Smooth muscle cell (in vitro differentiated cells): Measurements from ENCODE around the gene NTF3. TPM values are rescaled to one million over a fixed set of nuclear protein-coding genes. Genes with fewer than 3 reads are reported as not detected.

Source experiments
- DNase-seq: peaks from one replicate; lab custom pipeline; 2025; ENCODE audit not compliant: unreplicated experiment; lab: John Stamatoyannopoulos, UW
- H2AFZ ChIP-seq: fragments of 200-600 bp; sonication (generic); 2 replicates; pipeline ENCODE4 v1.6.0; 2016; ENCODE audit warnings: antibody characterized with exemption, low read depth, mild to moderate bottlenecking
- H3F3A ChIP-seq: fragments of 200-600 bp; sonication (generic); 2 replicates; pipeline ENCODE4 v1.6.0; 2017; ENCODE audit warnings: antibody characterized with exemption, low read depth
- H3K27ac ChIP-seq: fragments of 200-600 bp; sonication (generic); 2 replicates; pipeline ENCODE4 v1.5.1; 2016; ENCODE audit warnings: low read depth, mild to moderate bottlenecking
- H3K27me3 ChIP-seq: fragments of 200-600 bp; sonication (generic); 2 replicates; pipeline ENCODE4 v1.6.1; 2016; ENCODE audit warnings: low read depth, mild to moderate bottlenecking
- H3K36me3 ChIP-seq: fragments of 200-600 bp; sonication (generic); 2 replicates; pipeline ENCODE4 v1.5.1; 2016; ENCODE audit warnings: low read depth
- H3K4me1 ChIP-seq: fragments of 200-600 bp; sonication (generic); 2 replicates; pipeline ENCODE4 v1.5.1; 2016; ENCODE audit warnings: low read depth
- H3K4me2 ChIP-seq: fragments of 200-600 bp; sonication (generic); 2 replicates; pipeline ENCODE4 v1.6.0; 2016; ENCODE audit warnings: mild to moderate bottlenecking
- H3K4me3 ChIP-seq: fragments of 200-600 bp; sonication (generic); 2 replicates; pipeline ENCODE4 v1.5.1; 2016; ENCODE audit warnings: mild to moderate bottlenecking
- H3K79me2 ChIP-seq: fragments of 200-600 bp; sonication (generic); 2 replicates; pipeline ENCODE4 v1.6.0; 2016; ENCODE audit warnings: low read depth, mild to moderate bottlenecking
- H3K9ac ChIP-seq: fragments of 200-600 bp; sonication (generic); 2 replicates; pipeline ENCODE4 v1.6.0; 2016; ENCODE audit warnings: low read depth
- H3K9me3 ChIP-seq: fragments of 200-600 bp; sonication (generic); replicated peaks from 2 replicates; pipeline ENCODE4 v1.5.1; 2016; ENCODE audit warnings: low read depth
- H4K20me1 ChIP-seq: fragments of 200-600 bp; sonication (generic); 2 replicates; pipeline ENCODE4 v1.6.0; 2016; ENCODE audit warnings: low read depth
- WGBS: methylation state at CpG from one replicate; pipeline ENCODE4 v1.1.7; 2016; ENCODE audit warnings: low lambda C conversion rate; 5-methylcytosine and 5-hydroxymethylcytosine counted together
- polyA plus RNA-seq: library from polyadenylated mRNA; unstranded; fragments of >200 nt; fragmentation: Nextera tagmentation; extraction: Ambion mirVana; gene quantifications from 2 replicates; pipeline ENCODE4 v1.2.1, GENCODE V29; 2016
- total RNA-seq: library from RNA; depleted of rRNA; stranded (reverse); fragments of >200 nt; gene quantifications from 2 replicates; pipeline ENCODE4 v1.2.3, GENCODE V29; 2014
- TF ChIP-seq, protein P1 (sequence below): fragments of 200-600 bp; sonication (generic); IDR thresholded peaks from 2 replicates; pipeline ENCODE4 v1.5.1; 2017; ENCODE audit warnings: borderline replicate concordance, mild to moderate bottlenecking, antibody characterized with exemption; ENCODE audit not compliant: insufficient read depth, poor library complexity, severe bottlenecking

Gene NTF3
- total and polyA plus RNA-seq, 2 experiments from 2014 or later = 1.1 to 3.4 TPM

DNA sequence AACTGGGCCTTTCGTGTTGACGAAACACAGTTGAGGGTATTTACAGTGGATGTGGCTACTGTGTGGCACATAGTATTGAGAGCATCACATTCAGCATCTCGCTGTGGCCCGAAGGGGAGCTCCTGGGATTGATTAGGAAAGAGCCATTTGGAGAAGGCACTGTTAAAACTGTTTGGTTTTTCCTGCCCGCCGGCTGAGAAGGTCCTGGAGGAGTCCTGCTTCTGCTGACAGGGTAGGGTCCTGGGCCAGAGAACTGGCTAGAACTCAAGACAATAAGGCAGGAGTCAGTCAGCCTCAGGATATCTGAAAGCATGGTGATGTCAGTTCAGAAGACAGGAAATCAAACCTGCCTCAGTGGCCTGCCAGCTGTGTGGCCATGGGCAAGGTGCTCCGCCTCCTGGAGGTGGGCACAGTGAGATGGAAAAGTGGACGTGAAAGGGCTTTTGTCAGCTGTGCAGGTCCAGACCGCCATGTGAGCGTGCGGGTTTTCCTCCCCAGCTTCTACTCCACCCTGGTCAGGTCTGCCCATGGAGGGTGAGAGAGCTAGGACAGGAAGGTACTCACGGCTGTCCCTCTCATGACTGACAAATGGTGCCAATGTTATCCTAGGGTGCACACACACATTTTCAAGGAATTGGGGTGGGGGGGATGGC lies 92.3 kb downstream of the NTF3 start:
- Histone ChIP-seq H3K79me2 (no peaks in the 10 kb centered on the region), H3K4me1 (no peaks in the 10 kb centered on the region), H4K20me1 (no peaks in the 10 kb centered on the region), H3K9me3 (no peaks in the 10 kb centered on the region), H3F3A (no peaks in the 10 kb centered on the region), H3K36me3 (no peaks in the 10 kb centered on the region), H3K27me3 (peaks cover 8% of the 10 kb centered on the region), H3K9ac (no peak overlapping the region), H3K4me3 (no peak overlapping the region), H2AFZ (no peak overlapping the region), H3K4me2 (no peak overlapping the region), H3K27ac (no peak overlapping the region)
- DNase-seq = no peak
- TF ChIP-seq, protein P1, sequence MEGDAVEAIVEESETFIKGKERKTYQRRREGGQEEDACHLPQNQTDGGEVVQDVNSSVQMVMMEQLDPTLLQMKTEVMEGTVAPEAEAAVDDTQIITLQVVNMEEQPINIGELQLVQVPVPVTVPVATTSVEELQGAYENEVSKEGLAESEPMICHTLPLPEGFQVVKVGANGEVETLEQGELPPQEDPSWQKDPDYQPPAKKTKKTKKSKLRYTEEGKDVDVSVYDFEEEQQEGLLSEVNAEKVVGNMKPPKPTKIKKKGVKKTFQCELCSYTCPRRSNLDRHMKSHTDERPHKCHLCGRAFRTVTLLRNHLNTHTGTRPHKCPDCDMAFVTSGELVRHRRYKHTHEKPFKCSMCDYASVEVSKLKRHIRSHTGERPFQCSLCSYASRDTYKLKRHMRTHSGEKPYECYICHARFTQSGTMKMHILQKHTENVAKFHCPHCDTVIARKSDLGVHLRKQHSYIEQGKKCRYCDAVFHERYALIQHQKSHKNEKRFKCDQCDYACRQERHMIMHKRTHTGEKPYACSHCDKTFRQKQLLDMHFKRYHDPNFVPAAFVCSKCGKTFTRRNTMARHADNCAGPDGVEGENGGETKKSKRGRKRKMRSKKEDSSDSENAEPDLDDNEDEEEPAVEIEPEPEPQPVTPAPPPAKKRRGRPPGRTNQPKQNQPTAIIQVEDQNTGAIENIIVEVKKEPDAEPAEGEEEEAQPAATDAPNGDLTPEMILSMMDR = no peak
- WGBS = 95% methylated on average over 12 of the region's 12 CpGs

DNA sequence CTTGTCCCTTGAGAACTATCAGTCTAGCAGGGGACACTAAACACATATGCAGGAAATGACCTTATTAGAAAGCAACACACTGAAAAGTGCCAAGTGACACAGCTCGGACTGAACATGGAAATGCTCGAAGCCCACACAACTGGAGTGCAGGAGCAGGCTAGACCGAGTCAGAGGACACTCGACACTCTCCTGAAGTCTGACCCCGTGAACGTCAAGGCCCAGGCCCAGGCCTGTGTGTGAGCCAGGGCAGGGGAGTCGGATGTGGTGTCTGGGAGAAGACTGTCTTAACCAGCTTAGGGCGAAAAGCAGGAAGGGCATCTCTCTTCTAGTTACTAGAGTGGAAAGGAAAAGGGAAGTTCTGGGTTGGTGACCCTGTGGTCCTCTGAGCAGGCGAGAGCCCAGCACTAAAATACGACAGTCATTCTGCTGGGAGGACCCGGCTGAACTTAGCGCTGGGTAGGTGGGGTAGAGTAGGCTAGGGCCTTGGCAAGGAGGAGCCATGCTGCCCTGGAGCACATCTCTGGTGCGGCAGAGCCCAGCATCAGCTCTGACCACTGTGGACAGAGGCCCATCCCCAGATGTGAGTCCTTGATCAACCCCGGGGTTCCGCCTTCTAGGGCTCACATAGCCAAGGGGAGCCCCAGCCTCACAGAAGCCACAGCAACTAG lies 93.0 kb downstream of the NTF3 start:
- no peak overlapping the region for H2AFZ ChIP-seq
- H3K9ac ChIP-seq = no peak overlapping the region
- no peaks in the 10 kb centered on the region for H3F3A ChIP-seq
- H4K20me1 ChIP-seq = no peaks in the 10 kb centered on the region
- H3K36me3 ChIP-seq = no peaks in the 10 kb centered on the region
- 95% methylated on average over 15 of the region's 15 CpGs for WGBS
- no peaks in the 10 kb centered on the region for H3K9me3 ChIP-seq
- H3K4me2 ChIP-seq = no peak overlapping the region
- no peaks in the 10 kb centered on the region for H3K4me1 ChIP-seq
- H3K27me3 ChIP-seq = peaks cover 8% of the 10 kb centered on the region
- H3K79me2 ChIP-seq = no peaks in the 10 kb centered on the region
- no peak overlapping the region for H3K27ac ChIP-seq
- TF ChIP-seq, protein P1 = no peak
- H3K4me3 ChIP-seq = no peak overlapping the region
- no peak for DNase-seq

DNA sequence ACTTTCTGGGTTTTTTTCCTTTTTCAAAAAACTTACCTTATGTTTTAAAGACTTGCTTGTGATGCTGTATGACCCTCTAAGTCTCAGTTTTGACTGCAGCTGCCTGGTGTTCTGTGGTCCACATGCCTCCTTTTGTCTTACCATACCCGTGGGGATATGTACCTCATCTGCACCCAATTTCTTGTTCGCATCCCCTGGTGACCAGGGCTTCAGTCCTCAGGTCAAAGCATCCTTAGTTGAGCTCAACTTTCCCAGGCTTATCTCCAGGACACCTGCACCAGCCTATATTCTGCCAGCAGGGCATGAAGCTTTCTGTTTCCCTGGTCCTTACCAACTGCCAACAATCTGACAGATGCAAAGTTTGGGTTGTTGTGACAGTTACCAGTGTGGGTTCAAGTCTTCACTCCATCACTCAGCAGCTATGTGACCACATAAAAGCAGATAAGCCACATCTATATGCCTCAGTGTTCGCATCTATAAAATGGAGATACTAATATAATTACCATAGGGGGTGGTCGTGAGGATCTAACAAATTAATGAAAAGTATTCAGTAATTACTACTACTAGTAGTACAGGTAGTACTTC lies 94.0 kb downstream of the NTF3 start:
- H3K4me3 ChIP-seq = no peak overlapping the region
- no peak overlapping the region for H3K4me2 ChIP-seq
- H3K27me3 ChIP-seq = peaks cover 8% of the 10 kb centered on the region
- no peak overlapping the region for H3K9ac ChIP-seq
- TF ChIP-seq, protein P1 = no peak
- H3K79me2 ChIP-seq = no peaks in the 10 kb centered on the region
- H2AFZ ChIP-seq = no peak overlapping the region
- no peaks in the 10 kb centered on the region for H3K36me3 ChIP-seq
- DNase-seq = no peak
- H3F3A ChIP-seq = no peaks in the 10 kb centered on the region
- H4K20me1 ChIP-seq = no peaks in the 10 kb centered on the region
- H3K9me3 ChIP-seq = no peaks in the 10 kb centered on the region
- 98% methylated on average over 4 of the region's 4 CpGs for WGBS
- no peaks in the 10 kb centered on the region for H3K4me1 ChIP-seq
- no peak overlapping the region for H3K27ac ChIP-seq

DNA sequence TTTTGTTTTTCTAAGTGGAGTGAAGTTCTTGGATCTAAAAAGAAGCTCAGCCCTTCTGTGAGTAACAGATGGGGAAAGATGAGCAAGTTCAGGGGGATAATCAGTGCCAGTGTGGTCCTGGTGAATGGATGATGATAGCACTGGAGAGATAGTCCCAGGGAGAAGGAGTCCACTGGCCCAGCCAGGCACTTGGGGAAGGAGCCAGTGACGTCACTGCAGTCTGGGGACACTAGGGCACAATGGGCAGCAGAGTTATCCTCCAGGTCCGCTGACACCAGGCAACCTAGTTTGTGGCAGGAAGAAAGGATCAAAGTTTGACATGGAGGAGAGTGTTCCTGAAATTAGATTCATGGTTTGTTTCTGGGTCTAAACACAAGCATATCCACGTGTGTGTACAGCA lies 101.5 kb downstream of the NTF3 start:
- Histone ChIP-seq H3K4me1 (no peaks in the 10 kb centered on the region), H3K4me2 (no peak overlapping the region), H3F3A (no peaks in the 10 kb centered on the region), H3K4me3 (no peak overlapping the region), H3K27me3 (no peaks in the 10 kb centered on the region), H3K9me3 (no peaks in the 10 kb centered on the region), H3K79me2 (no peaks in the 10 kb centered on the region), H3K9ac (no peak overlapping the region), H2AFZ (no peak overlapping the region), H4K20me1 (no peaks in the 10 kb centered on the region), H3K27ac (no peak overlapping the region), H3K36me3 (no peaks in the 10 kb centered on the region)
- TF ChIP-seq, protein P1 = no peak
- 74% methylated on average over 3 of the region's 3 CpGs for WGBS
- DNase-seq = no peak
